DMS114 treated with DMSO at 0.1 percent for 48 hours (cell line): ENCODE results near the gene OR51A7.
"Not testable (repeated sequence)": the region's sequence is repeated elsewhere in the genome, so short reads cannot be mapped to it uniquely, and the experiment has no call there.

Experiments
- DNase-seq: peaks from one replicate; lab custom pipeline; 2025; ENCODE audit not compliant: unreplicated experiment; lab: John Stamatoyannopoulos, UW

OR51A7 gene, protein sequence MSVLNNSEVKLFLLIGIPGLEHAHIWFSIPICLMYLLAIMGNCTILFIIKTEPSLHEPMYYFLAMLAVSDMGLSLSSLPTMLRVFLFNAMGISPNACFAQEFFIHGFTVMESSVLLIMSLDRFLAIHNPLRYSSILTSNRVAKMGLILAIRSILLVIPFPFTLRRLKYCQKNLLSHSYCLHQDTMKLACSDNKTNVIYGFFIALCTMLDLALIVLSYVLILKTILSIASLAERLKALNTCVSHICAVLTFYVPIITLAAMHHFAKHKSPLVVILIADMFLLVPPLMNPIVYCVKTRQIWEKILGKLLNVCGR

DNA sequence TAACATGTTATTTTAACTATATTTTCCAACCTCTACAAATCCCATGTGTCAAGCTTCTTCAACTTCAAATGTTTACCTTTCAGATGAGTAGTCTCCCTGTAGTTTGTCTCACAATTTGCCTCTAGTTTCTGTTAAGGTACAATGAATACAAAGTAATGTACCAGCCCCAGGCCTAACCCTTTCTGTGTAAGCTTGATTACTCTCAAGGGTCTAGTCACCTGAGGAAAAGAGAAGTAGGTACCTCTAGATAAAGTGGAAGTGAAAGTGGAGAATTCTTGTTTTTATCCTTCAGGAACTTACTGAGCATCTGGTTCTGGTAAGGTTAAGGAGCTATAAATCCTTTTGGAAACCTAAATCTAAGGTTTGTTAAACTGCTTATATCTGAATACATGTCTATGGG, at the start of gene OR51A7:
Gene OR51A7 (plus strand): TSS at position 300 of the 400 bp plus-strand sequence. CDS start 3,587 bp downstream, outside the sequence.
- DNase-seq: no peak

DNA sequence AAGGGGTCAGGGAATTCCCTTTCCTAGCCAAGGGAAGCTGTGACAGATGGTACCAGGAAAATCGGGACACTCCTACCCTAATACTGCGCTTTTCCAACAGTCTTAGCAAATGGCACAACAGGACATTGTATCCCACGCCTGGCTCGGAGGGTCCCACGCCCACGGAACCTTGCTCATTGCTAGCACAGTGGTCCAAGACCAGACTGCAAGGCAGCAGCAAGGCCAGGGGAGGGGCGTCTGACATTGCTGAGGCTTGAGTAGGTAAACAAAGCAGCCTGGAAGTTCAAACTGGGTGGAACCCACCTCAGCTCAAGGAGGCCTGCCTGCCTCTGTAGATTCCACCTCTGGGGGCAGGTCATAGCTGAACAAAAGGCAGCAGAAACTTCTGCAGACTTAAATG, 49.3 kb upstream of the OR51A7 start:
- DNase-seq: not testable (repeated sequence)

DNA sequence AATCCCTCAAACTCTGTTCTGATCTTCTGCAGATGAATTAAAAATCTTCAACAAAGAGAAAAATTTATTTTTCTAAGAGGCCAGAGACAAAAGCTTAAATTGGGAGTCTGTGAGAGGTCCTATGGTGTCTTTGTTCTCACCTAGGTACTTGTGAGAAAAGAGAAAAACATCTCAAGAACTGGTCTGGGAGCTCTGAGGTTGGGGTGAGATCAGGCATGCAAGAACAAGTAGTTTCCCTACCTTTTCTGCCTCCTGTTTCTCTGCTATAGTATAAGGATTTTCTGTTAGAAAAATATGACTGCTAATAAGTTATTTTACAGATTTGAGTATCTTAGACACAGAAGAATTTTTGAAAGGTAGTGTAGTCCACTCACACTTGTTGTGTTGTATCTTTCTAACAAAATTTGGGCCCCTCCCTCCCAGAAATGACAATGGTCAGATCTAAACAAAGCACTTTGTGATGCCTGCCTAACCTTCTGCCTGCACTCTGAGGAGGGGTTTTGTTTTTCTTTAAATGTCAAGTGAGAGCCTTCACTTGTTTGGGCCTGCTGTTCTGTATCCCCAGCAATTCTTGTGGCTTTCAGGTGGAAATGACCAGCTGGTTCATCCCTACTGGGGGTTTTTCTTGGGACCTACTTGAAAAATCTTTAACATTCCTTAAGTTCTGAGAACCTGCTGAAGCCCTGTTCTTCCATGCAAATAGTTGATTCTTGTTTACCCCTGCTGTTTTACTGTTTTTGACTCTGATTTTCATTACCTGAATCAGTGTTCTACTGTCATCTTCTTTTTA, 40.9 kb upstream of the OR51A7 start:
- no peak for DNase-seq

DNA sequence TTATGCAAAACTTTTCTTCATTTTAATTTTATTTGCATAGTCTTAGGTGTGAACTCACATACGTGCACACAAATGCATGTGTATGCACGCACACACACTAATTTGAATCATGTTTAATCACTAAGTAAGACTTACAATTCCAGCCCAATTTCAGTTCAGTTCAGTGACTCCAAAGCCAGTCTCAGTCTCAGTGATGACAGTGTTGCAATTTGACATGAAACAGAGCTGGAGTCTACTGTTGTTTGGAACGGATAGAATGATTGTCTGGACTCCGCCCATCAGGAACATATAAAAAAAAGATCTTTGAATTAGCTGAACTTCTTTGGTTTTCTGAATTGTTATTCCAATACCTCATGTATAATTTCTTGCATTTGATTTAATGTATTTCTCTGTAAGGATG, 39.7 kb upstream of the OR51A7 start:
- DNase-seq: no peak

DNA sequence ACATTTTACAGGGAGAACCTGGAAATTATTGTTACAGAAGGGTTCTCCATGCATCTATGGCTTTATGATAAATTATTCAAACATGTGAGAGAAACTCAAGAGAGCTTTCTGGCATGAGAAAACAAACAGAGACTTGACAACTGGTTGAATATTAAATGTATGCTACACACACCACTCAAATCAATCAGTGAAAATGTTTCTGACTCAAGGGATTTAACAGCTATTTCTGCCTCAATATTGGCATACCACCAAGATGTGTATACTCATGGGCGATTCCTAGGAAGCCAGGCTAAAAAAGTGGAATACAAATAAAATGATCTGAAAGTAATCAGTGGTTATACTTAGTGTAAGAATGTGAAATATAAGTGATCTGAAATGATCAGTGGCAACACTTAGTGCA, 37.7 kb upstream of the OR51A7 start:
- DNase-seq: no peak

DNA sequence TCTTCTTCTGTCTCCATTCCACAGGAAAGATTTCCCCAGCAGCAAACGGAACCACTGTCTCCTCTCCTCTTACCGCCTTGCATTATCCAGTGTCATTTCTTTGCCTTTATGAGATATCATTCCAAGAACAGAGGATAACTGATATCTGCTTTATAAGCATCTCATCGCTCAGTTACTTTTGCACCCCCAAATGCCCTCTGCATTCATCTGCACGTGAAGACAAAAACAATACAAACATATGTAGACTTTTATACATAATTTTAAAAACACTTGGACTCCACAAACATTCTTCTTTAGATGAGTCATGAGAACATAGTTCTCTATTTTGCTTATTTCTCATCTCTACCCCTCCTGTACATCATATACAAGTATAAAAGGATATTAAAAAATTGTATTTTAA, 22.4 kb upstream of the OR51A7 start:
- DNase-seq: no peak

DNA sequence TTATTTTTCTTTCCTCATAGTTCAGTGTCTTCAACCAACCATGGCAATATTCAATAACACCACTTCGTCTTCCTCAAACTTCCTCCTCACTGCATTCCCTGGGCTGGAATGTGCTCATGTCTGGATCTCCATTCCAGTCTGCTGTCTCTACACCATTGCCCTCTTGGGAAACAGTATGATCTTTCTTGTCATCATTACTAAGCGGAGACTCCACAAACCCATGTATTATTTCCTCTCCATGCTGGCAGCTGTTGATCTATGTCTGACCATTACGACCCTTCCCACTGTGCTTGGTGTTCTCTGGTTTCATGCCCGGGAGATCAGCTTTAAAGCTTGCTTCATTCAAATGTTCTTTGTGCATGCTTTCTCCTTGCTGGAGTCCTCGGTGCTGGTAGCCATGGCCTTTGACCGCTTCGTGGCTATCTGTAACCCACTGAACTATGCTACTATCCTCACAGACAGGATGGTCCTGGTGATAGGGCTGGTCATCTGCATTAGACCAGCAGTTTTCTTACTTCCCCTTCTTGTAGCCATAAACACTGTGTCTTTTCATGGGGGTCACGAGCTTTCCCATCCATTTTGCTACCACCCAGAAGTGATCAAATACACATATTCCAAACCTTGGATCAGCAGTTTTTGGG, 21.6 kb upstream of the OR51A7 start, which contains the start of gene OR51T1:
Gene OR51T1 (plus strand): TSS at position 41 of the 641 bp plus-strand sequence. CDS start 0 bp downstream, at position 41.
- no peak for DNase-seq

DNA sequence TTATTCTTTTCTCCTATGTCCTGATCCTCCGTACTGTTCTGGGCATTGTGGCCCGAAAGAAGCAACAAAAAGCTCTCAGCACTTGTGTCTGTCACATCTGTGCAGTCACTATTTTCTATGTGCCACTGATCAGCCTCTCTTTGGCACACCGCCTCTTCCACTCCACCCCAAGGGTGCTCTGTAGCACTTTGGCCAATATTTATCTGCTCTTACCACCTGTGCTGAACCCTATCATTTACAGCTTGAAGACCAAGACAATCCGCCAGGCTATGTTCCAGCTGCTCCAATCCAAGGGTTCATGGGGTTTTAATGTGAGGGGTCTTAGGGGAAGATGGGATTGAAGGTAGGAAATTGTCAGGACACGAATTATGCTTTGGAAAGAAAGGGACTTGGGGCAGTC, 21.0 kb upstream of the OR51A7 start:
- DNase-seq: no peak

DNA sequence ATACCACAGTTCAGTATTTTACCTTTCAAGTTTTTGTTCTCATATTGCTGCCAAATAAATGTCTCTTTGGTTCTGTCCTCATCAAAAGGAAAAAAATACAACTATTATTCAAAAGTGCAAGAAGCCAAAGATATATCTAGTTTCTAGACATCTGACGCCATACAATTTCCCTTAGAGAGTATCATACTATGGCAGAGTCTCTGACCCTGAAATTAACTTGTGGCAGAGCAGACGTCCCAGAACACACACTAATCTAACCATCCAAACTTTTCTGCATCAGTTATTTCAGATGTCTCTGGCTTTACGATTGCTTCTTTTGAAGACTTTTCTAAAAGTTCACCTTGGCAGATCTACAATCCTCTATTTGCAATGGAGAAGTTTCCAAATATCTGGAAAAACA, 19.2 kb upstream of the OR51A7 start:
- no peak for DNase-seq

DNA sequence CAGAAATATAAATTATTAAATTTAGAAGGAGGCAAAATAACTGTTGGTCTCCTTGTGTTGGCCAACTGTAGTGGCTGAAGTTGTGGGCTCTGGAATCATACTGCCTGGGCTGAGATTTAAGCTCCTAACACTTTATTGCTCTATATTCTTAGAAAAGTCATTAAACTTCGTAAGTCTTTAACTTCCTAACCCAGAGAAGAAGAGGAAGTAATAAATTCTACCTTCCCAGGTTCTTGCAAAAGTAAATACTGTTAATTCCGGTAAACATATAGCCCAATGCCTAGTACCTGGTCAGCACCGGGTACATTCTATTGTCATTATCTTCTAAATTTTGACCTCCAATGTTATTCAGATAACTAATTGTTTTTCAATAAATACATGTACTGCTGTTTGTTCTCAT, 17.4 kb upstream of the OR51A7 start:
- DNase-seq: no peak

DNA sequence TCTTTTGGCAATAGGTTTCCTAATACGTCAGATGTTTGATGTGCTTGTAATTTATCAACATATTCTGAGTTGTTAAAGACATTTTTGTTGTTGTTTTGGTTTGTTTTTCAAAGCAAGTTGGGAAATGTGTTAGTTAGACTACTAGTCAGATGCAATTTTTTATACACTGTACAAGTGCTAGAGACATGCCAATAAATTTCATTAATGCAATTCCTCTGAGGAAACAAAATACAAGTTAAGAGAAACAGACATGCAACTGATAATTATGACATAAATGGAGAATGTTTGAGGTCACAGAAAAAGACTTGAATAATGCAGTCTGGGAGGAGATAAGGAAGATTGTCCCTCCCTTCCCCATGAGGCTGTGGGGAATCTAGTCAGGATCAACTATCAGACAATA, 16.0 kb upstream of the OR51A7 start:
- DNase-seq: no peak

DNA sequence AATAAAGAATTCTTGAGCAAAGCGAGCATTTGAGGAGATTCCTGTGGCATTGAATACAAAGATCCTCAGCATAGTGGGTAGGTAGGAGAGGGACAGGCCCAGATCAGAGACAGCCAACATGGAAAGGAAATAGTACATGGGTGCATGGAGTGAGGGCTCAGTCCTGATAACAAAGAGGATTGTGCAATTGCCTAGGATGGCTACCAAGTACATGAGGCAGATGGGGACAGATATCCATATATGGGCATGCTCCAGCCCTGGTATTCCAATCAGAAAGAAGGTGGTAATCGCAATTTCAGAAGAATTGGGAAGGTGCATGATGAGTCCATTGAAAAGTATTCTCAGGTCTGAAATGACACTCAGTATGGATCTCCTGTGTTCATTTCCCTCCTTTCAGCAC, 13.3 kb upstream of the OR51A7 start:
- DNase-seq: no peak

DNA sequence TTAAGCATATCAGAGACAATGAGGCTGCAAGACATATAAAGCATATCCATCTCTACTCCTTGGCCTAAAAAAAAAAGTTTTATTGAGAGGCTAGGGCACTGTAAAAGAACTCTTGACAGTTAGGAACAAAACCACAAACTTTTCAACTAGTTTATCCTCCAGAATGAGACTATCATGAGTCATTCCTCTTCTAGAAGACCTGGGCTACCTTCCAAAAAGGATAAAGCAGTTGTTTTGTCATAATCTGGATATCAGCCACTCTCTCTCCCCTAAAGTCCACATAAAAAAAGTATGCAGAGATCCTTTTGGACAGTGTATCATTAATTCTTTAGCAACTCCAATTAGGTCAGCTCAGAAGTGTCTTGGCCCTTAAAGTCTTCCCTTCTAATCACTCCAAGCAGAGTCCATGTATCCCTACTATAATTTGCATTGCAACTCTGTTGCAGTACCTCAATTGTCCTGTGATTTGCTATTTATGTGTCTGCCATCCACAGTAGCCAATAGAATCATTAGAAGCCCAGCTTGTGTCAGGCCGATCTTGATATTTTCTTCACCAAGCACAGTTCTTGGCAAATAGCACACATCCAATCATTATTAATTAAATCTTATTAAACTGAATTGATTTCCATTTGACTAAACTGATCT, 11.5 kb upstream of the OR51A7 start:
- DNase-seq: no peak

DNA sequence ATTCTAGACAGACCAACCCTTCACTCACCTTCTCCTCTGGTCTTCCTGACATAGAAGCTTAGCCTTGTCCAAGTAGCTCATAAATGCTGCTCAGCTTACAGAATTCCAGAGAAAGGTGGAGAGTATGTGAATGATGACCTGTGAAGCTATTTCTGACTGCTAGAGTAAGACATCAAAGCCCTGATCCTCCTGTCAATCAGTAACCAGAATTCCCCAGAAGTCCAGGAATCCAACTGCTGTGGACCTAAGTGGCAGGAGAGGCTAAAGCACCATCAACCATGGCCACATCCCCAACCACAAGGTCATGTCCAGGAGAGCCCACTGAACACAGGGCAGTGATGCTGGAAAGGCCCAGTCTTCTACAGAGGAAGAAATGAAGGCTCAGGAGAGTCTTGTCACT, 13.0 kb downstream of the OR51A7 start:
- DNase-seq: no peak

DNA sequence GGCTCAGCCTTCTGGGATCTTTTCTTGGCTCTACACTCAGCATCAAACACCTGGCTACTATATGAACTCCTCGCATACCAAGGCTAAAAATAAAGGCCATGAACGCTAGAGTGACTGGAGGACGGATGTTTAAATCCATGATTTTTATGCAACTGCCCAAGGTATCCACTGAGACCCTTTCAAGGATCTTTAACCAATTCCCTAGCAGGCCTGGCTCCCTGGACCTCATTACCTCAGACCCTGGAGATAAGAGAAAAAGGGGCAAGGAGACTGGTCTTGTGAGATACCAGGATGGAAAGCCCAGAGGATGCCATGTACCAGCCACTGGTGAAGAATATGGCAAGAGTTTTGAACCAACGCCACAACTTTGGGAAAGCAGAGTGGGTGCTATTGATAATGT, 15.7 kb downstream of the OR51A7 start, which contains the start of gene OR51G2:
Gene OR51G2 (minus strand): TSS at position 101 of the 400 bp plus-strand sequence. CDS start 3,687 bp downstream, outside the sequence.
- DNase-seq: no peak

DNA sequence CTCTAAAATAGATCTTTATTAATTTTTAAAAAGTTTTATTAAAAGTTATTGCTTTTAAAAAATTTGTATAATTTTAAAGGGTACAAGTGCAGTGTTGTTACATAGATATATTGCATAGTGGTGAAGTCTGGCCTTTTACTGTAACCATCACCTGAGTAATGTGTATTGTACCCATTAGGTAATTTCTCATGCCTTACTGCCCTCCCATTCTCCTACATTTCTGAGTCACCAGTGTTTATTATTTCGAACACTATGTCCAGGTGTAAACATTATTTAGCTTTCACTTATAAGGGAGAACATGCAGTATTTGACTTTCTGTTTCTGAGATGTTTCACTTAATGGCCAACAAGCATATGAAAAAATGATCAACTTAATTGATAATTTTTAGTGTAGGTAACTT, 18.2 kb downstream of the OR51A7 start:
- DNase-seq: no peak

DNA sequence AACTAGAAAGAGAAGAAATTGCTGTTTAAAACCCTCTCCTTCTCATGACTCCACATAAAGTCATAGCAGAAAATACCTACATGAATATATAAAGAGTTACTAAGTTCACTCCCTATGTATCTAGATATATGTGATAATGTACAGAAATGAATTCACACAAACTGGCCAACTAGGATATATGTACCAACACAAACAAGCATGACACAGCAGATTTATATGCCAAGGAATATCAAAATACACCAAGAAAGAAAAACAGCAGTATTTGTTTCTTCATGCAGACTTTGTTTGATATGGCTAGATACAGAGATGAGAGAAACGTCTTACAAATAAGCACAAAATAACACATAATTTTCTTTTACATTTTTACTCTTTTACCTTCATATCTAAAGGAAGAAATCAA, 18.7 kb downstream of the OR51A7 start:
- DNase-seq: no peak

DNA sequence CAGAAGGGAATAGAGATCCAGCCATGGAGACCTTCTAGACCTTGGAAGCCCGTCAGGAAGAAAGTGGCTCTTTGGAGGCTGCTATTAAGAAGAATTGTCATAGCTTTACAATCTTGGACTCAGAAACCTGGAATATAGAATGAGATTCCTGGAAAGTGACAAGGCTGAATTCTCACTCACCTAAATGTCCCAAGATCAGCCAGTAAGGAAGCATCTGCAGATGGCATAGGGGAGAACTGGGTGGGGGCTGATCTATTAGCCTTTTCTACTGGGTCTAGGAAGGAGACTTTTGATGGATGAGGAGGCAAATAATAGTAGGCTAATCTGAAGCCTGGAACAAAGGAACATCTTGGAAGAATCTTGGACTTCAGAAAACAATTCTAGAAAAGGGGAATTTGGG, 20.7 kb downstream of the OR51A7 start, which contains the start of gene OR51G1:
Gene OR51G1 (minus strand): TSS at position 101 of the 400 bp plus-strand sequence. CDS start 0 bp downstream, at position 101.
- DNase-seq: no peak

DNA sequence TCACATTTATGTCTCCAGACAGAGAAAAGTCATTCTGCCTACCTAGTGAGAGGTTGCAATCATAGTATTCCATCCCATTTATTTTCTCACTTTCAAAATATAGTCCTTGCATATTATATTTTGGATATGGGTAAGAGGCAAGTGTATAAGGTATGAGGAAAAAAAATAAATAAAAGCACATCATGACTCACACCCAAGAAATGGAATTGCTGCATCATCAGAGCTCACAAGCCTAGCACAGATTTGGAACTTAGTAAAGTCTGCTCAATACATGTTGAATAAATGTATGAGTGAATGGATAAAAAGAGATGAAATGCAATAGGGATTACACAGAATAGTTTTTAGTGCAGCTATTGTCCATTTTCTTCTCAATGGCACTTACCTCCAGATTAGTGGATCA, 23.0 kb downstream of the OR51A7 start:
- DNase-seq: no peak

DNA sequence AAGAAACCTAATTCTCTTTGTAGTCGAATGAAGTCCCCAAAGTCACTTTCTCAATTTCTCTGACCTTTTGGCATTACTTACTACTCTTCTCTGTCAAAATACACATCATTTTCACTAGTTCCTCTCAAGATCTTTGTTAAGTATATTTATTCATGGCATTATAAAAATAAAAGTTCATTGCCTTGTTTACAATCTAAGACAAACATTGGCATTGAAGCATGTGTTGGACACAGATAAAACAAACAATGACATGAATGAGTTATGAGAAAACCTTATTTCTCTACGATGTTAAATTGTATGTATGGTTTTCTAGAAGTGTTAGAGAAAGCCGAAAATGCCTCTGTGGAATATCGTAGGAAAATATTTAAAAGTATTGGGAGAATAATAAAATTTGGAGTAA, 29.2 kb downstream of the OR51A7 start:
- DNase-seq: no peak

DNA sequence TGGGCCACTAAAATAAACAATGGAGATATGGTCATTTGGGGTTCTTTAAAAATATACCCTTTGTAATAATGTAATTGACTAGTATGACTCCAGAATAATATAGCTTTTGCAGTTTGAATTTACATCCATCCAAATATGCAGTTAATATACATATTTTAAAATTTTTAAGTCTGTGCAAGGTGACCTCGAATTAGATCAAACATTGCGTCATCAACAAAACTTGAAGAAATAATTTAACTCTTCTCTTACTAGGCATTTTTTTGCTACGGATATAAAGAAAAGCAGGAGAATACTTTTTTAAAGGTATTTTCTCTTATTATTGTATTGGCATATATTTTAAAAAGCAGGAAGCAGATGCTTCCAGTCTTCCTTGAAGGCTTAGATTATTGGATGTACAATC, 33.2 kb downstream of the OR51A7 start:
- DNase-seq: no peak
